GM19193 (cell line): ENCODE results near the gene MBNL1.

Experiments used
- POLR2A ChIP-seq: IDR thresholded peaks from 4 replicates; pipeline ENCODE4 v1.6.1; 2011; ENCODE audit not compliant: insufficient read depth, insufficient read length; ENCODE audit errors: extremely low read depth

Gene MBNL1

GRCh38 chr3:152416808-152417580 is 148.3 kb downstream of the MBNL1 start:
- no peak for TF ChIP-seq POLR2A

DNA sequence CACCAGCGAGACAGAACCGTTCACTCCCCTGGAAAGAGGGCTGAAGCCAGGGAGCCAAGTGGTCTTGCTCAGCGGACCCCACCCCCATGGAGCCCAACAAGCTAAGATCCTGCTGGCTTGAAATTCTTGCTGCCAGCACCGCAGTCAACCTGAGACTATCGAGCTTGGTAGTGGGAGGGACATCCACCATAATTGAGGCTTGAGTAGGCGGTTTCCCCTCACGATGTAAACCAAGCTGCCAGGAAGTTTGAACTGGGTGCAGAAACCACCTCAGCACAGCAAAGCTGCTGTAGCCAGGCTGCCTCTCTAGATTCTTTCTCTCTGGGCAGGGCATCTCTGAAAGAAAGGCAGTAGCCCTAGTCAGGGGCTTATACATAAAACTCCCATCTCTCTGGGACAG is 151.0 kb downstream of the MBNL1 start:
- no peak for TF ChIP-seq POLR2A

DNA sequence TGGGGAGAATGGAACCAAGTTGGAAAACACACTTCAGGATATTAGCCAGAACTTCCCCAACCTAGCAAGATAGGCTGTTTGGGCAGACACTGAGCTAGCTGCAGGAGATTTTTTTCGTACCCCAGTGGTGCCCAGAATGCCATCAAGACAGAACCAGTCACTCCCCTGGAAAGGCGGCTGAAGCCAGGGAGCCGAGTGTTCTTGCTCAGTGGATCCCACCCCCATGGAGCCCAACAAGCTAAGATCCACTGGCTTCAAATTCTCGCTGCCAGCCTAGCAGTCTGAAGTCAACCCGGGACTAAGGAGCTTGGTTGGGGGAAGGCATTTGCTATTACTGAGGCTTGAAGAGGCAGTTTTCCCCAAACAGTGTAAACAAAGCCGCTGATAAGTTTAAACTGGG is 152.4 kb downstream of the MBNL1 start:
- no peak for TF ChIP-seq POLR2A

GRCh38 chr3:152426393-152426792 is 157.7 kb downstream of the MBNL1 start:
- TF ChIP-seq POLR2A: no peak

- TF ChIP-seq POLR2A: no peak
These were observed 159.8 kb downstream of the MBNL1 start for GRCh38 chr3:152428577-152428976.

DNA sequence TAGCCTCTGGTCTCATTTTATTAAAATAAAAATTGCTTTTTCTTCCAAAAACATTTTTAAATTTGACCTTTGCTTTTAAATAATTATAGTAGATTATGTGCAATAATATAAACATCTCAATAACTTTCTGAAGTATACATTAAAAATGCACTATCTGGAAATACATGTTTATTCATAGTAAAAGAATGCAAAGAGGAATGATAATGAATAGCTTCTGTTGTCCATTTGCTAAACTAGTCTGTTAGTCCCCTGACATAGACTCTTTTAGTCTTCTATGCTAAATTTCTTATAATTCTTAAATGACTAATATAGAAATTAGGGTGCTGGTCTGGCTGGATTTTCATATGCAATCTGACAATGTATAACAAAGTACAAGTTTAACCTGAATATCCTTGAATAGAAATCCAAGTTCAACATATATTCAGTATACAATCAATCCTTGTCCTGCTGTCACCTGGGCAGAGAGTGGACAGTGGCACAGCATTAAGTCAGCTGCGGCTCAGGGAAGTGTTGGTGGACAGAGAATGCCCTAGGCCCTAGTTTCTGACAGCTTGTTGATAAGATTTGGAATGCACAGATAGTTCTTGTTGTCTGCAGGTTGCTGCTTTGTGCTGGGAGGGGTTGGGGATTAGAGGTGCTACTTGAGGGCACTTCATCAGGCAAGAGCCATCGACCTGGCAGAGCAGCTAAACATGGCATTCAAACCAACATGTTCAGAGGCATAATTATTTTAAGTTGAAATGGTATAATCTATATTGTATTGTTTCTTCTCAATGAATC is 161.7 kb downstream of the MBNL1 start:
- no peak for TF ChIP-seq POLR2A

DNA sequence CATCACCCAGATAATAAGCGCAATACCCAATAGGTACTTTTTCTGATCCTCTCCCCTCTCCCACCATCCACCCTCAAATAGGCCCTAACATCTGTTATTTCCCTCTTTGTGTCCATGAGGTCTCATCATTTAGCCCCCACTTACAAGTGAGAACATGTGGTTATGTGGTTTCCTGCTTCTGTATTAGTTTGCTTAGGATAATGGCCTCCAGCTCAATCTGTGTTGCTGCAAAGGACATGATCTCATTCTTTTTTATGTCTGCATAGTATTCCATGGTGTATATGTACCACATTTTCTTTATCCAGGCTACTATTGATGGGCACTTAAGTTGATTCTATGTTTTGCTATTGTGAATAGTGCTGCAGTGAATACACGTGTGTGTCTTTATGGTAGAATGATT is 165.4 kb downstream of the MBNL1 start:
- TF ChIP-seq POLR2A: no peak

GRCh38 chr3:152436707-152437590 is 168.2 kb downstream of the MBNL1 start:
- TF ChIP-seq POLR2A: no peak

GRCh38 chr3:152438181-152438580 is 169.5 kb downstream of the MBNL1 start:
- TF ChIP-seq POLR2A: no peak

GRCh38 chr3:152438706-152439105 is 170.0 kb downstream of the MBNL1 start:
- no peak for TF ChIP-seq POLR2A

DNA sequence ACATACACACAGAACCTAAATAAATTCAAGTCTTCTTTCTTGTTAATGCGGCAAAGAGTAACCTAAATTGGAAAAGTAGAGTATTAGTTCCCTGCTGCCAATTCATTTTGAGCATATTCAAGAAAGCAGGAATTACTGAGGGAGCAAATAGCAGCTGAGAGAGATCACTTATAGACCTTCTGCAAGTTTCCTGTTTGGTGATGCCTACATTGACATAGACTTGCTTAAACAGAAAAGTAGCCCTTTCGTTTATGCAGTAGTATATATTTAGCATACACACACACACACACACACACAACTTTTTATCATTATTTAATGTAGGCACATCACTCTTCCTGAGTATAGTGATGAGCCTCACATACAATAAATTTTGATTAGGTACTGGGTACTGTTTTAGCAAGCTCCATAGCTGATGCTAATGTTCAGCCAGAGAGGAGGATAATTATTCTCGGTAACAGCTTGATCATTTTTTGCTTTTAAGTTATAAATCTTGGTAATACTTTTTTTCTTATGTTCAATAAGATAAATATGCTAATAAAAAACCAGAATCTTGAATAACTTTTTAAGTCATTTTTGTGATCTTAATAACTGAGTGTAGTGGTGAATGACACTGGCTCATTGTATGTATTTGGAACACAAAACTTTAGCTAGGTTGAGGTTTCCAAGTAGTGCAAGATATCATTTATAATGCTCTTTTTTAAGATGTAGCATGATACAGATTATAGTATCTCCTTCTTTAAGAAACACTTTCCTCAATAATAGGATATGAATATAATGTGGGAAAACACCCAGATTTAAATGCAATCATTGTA is 174.7 kb downstream of the MBNL1 start:
- no peak for TF ChIP-seq POLR2A

DNA sequence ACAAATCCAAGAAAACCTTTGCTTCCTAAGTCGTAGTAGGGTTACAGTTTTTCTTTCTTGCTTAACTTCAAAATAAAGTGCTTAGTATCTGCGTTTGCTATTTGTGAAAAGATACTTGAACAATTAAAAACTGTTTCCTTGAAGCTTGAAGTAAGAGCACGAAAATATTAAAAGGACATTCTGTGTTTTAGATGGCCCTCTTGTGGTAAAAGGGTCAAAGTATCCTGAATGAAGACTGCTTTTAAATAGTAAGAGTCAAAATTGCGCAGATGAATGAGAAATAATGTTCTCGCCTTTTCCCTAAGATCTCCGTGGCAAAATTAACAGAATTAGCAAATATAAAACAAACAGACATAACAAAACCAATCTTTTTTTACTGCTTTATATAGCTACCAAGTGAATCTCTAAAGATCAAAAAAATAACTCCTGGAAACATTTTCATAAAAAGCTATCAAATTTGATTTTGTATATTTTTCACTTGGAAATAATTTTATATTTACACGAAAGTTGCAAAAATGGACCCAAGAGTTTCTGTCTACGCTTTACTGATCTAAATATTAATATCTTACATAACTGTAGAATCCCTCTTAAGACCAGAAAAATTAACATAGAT is 175.4 kb downstream of the MBNL1 start:
- TF ChIP-seq POLR2A: no peak

DNA sequence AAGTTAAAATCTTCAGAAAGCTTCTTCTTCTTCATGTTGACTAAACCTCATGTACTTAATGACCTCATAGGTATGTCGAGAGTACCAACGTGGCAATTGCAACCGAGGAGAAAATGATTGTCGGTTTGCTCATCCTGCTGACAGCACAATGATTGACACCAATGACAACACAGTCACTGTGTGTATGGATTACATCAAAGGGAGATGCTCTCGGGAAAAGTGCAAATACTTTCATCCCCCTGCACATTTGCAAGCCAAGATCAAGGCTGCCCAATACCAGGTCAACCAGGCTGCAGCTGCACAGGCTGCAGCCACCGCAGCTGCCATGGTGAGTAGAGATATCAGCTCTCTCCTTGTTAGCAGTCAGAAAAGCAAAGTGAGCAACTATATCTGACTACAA is 176.5 kb downstream of the MBNL1 start:
- no peak for TF ChIP-seq POLR2A

DNA sequence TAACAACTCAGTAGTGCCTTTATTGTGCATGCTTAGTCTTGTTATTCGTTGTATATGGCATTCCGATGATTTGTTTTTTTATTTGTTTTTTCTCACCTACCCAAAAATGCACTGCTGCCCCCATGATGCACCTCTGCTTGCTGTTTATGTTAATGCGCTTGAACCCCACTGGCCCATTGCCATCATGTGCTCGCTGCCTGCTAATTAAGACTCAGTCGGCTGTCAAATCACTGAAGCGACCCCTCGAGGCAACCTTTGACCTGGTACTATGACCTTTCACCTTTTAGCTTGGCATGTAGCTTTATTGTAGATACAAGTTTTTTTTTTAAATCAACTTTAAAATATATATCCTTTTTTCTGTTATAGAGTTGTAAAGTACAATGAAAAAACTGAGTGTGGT is 177.8 kb downstream of the MBNL1 start:
- no peak for TF ChIP-seq POLR2A
